Brain microvascular endothelial cell (primary cell): Measurements from ENCODE around the gene VPS51.

Source experiments
- DNase-seq: peaks from one replicate; pipeline ENCODE4 v3.0.0-alpha.2; 2020
- H3K27ac ChIP-seq: fragments of 250-450 bp; sonication (Bioruptor Pico); 2 replicates; pipeline ENCODE4 v1.5.1; 2020; ENCODE audit warnings: mild to moderate bottlenecking, moderate library complexity
- H3K27me3 ChIP-seq: fragments of 250-450 bp; sonication (Bioruptor Pico); replicated peaks from 2 replicates; pipeline ENCODE4 v1.5.1; 2020; ENCODE audit warnings: mild to moderate bottlenecking
- H3K36me3 ChIP-seq: fragments of 250-450 bp; sonication (Bioruptor Pico); replicated peaks from 2 replicates; pipeline ENCODE4 v1.5.1; 2020; ENCODE audit warnings: mild to moderate bottlenecking
- H3K4me3 ChIP-seq: 2 replicates; pipeline ENCODE4 v1.5.1; 2011; ENCODE audit warnings: low read depth, mild to moderate bottlenecking, control low read depth, low read length, moderate library complexity
- in situ Hi-C: cut with HindIII; loops from 2 replicates; pipeline ENCODE4 v1.10.0; 2017; ENCODE audit warnings: low sequenced_read_pairs, low pct_ligation_motif_present
- TF ChIP-seq, protein P1 (sequence below): IDR thresholded peaks from 2 replicates; pipeline ENCODE4 v1.5.1; 2011; ENCODE audit warnings: low read depth, mild to moderate bottlenecking, moderate library complexity, low read length, control low read depth, inconsistent platforms; ENCODE audit errors: missing control alignments

The VPS51 gene

DNA sequence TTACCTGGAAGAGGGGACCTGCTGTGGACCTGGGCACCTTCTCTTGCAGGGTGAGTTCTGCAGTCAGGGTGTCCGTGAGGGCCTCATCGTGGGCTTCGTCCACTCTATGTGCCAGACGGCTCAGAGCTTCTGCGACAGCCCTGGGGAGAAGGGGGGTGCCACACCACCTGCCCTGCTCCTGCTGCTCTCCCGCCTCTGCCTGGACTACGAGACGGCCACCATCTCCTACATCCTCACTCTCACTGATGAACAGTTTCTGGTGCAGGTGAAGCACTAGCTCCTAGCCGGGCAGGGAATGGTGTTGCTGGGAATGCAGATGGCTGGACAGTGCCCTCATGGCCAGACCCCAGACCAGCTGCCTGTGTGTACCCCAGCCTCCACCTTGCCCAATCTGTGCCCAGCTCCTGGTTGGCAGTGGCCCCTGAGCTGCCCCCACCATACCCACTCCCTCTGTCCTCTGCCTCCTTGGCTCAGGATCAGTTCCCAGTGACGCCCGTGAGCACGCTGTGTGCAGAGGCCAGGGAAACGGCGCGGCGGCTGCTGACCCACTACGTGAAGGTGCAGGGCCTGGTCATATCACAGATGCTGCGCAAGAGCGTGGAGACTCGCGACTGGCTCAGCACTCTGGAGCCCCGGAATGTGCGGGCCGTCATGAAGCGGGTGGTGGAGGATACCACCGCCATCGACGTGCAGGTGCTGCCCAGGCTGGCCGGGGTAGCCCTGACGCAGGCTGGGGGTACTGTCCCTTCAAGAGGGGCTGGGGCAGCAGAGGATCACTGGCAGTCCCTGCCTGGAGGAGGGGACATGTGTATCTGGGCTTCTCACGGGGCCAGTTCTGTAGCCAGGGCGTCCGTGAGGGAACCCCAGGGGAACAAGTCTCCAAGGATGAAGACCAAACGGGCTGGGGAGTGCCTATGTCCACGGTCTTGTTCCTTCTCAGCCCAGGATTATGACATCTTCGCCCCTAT is 13.5 kb downstream of the VPS51 start:
- no peak overlapping the region for H3K27ac ChIP-seq
- TF ChIP-seq, protein P1, sequence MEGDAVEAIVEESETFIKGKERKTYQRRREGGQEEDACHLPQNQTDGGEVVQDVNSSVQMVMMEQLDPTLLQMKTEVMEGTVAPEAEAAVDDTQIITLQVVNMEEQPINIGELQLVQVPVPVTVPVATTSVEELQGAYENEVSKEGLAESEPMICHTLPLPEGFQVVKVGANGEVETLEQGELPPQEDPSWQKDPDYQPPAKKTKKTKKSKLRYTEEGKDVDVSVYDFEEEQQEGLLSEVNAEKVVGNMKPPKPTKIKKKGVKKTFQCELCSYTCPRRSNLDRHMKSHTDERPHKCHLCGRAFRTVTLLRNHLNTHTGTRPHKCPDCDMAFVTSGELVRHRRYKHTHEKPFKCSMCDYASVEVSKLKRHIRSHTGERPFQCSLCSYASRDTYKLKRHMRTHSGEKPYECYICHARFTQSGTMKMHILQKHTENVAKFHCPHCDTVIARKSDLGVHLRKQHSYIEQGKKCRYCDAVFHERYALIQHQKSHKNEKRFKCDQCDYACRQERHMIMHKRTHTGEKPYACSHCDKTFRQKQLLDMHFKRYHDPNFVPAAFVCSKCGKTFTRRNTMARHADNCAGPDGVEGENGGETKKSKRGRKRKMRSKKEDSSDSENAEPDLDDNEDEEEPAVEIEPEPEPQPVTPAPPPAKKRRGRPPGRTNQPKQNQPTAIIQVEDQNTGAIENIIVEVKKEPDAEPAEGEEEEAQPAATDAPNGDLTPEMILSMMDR: no peak
- in situ Hi-C loops: no loop called here

DNA sequence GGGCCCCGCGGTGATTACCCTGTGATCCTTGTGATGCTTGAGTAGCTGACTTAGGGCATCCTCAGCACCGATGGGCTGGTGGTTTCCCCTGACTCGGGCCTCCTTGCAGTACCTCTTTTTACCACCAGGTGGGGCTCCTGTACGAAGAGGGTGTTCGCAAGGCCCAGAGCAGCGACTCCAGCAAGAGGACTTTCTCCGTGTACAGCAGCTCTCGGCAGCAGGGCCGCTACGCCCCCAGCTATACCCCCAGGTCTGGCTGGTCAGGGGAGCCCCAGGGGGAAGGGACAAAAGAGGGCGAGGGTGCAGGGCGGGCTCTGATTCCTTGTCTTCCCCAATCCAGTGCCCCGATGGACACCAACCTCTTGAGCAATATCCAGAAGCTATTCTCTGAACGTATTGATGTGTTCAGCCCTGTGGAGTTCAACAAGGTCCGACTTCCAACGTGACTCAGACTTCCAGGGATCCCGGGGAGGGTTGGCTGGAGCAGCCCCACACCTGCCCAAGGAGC is 14.4 kb downstream of the VPS51 start:
- TF ChIP-seq, protein P1: peak; percentile 98
- in situ Hi-C loops: no loop called here
- Histone ChIP-seq H3K27ac (no peak overlapping the region), H3K4me3 (no peak overlapping the region), H3K36me3 (peaks cover 2% of the 10 kb centered on the region), H3K27me3 (no peaks in the 10 kb centered on the region)
- peak; percentile 76 for DNase-seq

More for the DNA sequence above, 13.5 kb downstream of the VPS51 start:
- no peak for DNase-seq
- Histone ChIP-seq H3K27me3 (no peaks in the 10 kb centered on the region), H3K36me3 (peaks cover 2% of the 10 kb centered on the region), H3K4me3 (no peak overlapping the region)

DNA sequence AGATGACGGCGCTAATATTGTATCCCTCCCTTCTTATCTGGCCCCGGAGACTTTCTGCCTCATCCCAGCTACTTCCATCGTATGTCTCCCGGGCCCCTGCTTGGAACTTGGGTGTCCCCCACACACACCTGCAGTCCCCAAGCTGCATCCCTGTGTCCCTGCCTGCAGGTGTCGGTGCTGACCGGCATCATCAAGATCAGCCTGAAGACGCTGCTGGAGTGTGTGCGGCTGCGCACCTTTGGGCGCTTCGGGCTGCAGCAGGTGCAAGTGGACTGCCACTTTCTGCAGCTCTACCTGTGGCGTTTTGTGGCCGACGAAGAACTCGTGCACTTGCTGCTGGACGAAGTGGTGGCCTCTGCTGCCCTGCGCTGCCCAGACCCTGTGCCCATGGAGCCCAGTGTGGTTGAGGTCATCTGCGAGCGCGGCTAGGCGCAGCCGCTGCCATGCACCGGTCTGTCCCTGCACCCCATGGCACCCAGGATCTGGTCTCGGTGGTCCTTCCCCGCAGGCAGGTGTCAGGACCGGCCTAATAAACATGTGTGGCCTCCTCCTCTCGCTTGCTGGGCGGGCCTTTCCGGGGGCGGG is 15.2 kb downstream of the VPS51 start:
- H3K27me3 ChIP-seq: no peaks in the 10 kb centered on the region
- no peak for DNase-seq
- H3K4me3 ChIP-seq: no peak overlapping the region
- in situ Hi-C loops: no loop called here
- H3K27ac ChIP-seq: no peak overlapping the region
- TF ChIP-seq, protein P1: no peak
- H3K36me3 ChIP-seq: peaks cover 9% of the 10 kb centered on the region

DNA sequence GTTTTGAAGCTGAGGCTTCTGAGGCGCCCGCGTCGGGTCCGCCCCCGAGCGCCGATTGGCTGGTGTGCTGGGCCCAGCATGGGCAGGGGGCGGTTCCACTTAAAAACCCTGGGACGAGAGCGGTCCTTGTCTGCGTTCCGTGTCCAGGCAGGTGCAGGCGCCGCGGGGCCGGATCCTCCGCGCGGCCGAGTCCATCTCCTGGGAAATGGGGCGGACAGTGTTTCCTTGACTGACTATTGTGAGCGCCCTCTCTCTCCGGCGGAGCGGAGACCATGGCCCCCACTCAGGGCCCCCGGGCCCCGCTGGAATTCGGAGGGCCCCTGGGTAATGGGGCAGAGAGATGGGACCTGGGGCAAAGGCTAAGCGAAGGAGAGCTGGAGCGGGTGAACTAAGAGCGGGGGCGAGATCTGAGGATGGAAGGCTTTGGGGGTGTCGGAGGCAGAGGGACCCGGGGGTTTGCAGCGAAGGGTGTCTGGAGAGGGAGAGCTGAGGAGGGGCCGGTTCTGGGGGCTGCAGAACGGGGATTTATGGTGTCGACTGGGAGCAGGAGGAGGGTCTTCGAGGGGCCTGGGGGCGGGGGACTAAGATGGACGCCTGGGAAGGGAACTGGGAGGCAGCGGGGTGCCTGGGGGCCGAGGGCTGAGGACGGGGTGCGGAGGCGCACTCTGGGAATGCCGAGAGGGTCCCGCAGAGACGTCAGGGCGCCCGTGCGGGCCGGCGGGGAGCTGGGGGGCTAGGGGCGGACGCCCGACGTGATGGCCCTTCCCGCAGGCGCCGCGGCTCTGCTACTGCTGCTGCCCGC is 15.9 kb downstream of the VPS51 start, which contains the start of gene TM7SF2:
TSS of gene TM7SF2 (plus strand) at position 129 of the 802 bp plus-strand sequence. CDS start at position 273, 144 bp downstream.
- no peak within 1 kb of the TSS for H3K27ac ChIP-seq
- H3K4me3 ChIP-seq: peak within 1 kb of the TSS; percentile 56
- DNase-seq: peak; percentile 82
- TF ChIP-seq, protein P1: no peak
- no peaks in the 10 kb centered on the region for H3K27me3 ChIP-seq
- peaks cover 9% of the 10 kb centered on the region for H3K36me3 ChIP-seq
- in situ Hi-C loops: no loop called here

DNA sequence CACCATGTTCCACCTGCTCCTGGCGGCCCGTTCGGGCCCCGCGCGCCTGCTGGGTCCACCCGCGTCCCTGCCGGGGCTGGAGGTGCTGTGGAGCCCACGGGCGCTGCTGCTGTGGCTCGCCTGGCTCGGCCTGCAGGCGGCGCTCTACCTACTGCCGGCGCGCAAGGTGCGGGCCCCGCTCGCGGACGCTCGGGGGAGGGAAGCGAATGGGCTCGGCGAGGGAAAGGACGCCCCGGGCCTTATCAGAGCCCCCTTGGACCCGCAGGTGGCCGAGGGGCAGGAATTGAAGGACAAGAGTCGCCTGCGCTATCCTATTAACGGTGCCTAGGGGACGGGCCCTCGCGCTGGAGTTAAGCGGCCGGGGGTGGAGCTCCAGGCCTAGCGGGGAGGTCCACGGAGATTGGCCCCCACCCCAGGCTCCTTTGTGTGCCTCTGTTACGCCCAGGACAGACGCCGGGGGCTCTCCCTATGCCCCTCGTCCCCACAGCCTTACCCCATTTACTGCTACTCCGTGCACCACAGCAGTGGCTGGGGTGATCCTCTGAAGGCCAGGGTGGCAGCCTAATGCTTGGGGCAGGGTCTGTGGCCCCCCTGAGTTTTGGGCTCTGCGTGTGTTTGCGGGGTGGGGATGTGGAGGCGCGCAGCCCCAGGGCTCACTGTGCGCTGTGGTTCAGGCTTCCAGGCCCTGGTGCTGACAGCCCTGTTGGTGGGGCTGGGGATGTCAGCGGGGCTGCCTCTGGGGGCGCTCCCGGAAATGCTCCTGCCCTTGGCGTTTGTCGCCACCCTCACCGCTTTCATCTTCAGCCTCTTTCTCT is 16.7 kb downstream of the VPS51 start:
- DNase-seq: no peak
- in situ Hi-C loops: no loop called here

More for the DNA sequence above, 16.7 kb downstream of the VPS51 start:
- TF ChIP-seq, protein P1: peak; percentile 63
- no peak overlapping the region for H3K27ac ChIP-seq
- peak overlapping the region; percentile 56 for H3K4me3 ChIP-seq
- peaks cover 9% of the 10 kb centered on the region for H3K36me3 ChIP-seq
- H3K27me3 ChIP-seq: no peaks in the 10 kb centered on the region
